Measurements from ENCODE around the gene UMPS.
"Not testable (repeated sequence)": the region's sequence is repeated elsewhere in the genome, so short reads cannot be mapped to it uniquely, and the experiment has no call there.

UMPS gene

GRCh38 chr3:124707656-124708062, 22.6 kb upstream of the UMPS start:
- DNase-seq = peak; percentile 27

GRCh38 chr3:124714223-124714853, 15.9 kb upstream of the UMPS start:
- DNase-seq = no peak

- no peak for DNase-seq
Observed at GRCh38 chr3:124722589-124722988, 7.7 kb upstream of the UMPS start.

- no peak for DNase-seq
Observed at GRCh38 chr3:124730941-124731297, 667 bp downstream of the UMPS start.

- DNase-seq = no peak
Observed at GRCh38 chr3:124731760-124732159, 1.5 kb downstream of the UMPS start.

GRCh38 chr3:124741027-124741426, 10.8 kb downstream of the UMPS start:
- no peak for DNase-seq

- no peak for DNase-seq
Observed at GRCh38 chr3:124745756-124746155, 15.5 kb downstream of the UMPS start.

GRCh38 chr3:124747111-124747981, 17.1 kb downstream of the UMPS start:
- no peak for DNase-seq

GRCh38 chr3:124748560-124749198, 18.4 kb downstream of the UMPS start:
- DNase-seq = no peak

- DNase-seq = not testable (repeated sequence)
Observed at GRCh38 chr3:124749877-124750276, 19.6 kb downstream of the UMPS start.

- DNase-seq = no peak
Observed at GRCh38 chr3:124751501-124751900, 21.2 kb downstream of the UMPS start.

GRCh38 chr3:124752051-124752450, 21.8 kb downstream of the UMPS start:
- DNase-seq = no peak

GRCh38 chr3:124757926-124758325, 27.7 kb downstream of the UMPS start:
- DNase-seq = not testable (repeated sequence)

GRCh38 chr3:124758851-124759635, 28.8 kb downstream of the UMPS start:
- no peak for DNase-seq

- DNase-seq = no peak
Observed at GRCh38 chr3:124759666-124760401, 29.6 kb downstream of the UMPS start.

- no peak for DNase-seq
Observed at GRCh38 chr3:124760601-124761000, 30.3 kb downstream of the UMPS start.

GRCh38 chr3:124761250-124761796, 31.1 kb downstream of the UMPS start:
- DNase-seq = peak; percentile 59

GRCh38 chr3:124761935-124762660, 31.8 kb downstream of the UMPS start:
- no peak for DNase-seq

GRCh38 chr3:124762661-124763011, 32.4 kb downstream of the UMPS start:
- no peak for DNase-seq

GRCh38 chr3:124763206-124763605, 33.0 kb downstream of the UMPS start:
- DNase-seq = no peak

GRCh38 chr3:124763644-124764358, 33.5 kb downstream of the UMPS start:
- DNase-seq = no peak

Measured in T1000 (cell line).